H1 (cell line): ENCODE results near the gene ARHGDIB. TPM values are rescaled to one million over a fixed set of nuclear protein-coding genes. Genes with fewer than 3 reads are reported as not detected.

Experiments used
- CTCF ChIA-PET: fragments of 300-600 bp; sonication (Branson Sonifier 250); formaldehyde crosslinking; loops from one replicate; lab custom pipeline; 2021; ENCODE audit not compliant: partially characterized antibody; lab: Charles Lee
- POLR2A ChIA-PET: fragments of 300-600 bp; sonication (Branson Sonifier 250); formaldehyde crosslinking; loops from one replicate; lab custom pipeline; 2021; ENCODE audit warnings: inconsistent platforms; ENCODE audit not compliant: partially characterized antibody; lab: Charles Lee
- DNase-seq, 2 experiments: peaks; one replicate each; pipeline versions ENCODE4 v3.0.0 to v3.0.0-alpha.2; 2010 to 2022; ENCODE audit warnings: low spot score in 2 of 2, low read depth in 1 of 2, mixed read lengths in 1 of 2
- FAIRE-seq: peaks from 2 replicates; lab custom pipeline; 2011; peaks lifted over from hg19 to GRCh38; lab: Jason Lieb, UNC
- H2AFZ ChIP-seq: 2 replicates; pipeline ENCODE4 v1.8.1; 2012; ENCODE audit warnings: low read length, inconsistent platforms
- H2AK5ac ChIP-seq: 2 replicates; pipeline ENCODE4 v1.6.1; 2013; ENCODE audit warnings: low read depth, low read length
- H2BK120ac ChIP-seq: replicated peaks from 2 replicates; pipeline ENCODE3; 2013; ENCODE audit warnings: low read depth, low read length, inconsistent platforms
- H2BK12ac ChIP-seq: 2 replicates; pipeline ENCODE4 v1.6.1; 2013; ENCODE audit warnings: low read depth, low read length
- H2BK15ac ChIP-seq: 2 replicates; pipeline ENCODE4 v1.6.1; 2013; ENCODE audit warnings: low read length
- H2BK20ac ChIP-seq: 2 replicates; pipeline ENCODE4 v1.6.1; 2013; ENCODE audit warnings: low read length
- H2BK5ac ChIP-seq: 2 replicates; pipeline ENCODE4 v1.6.1; 2013; ENCODE audit warnings: low read depth, low read length
- H3K14ac ChIP-seq: 2 replicates; pipeline ENCODE4 v1.6.1; 2013; ENCODE audit warnings: inconsistent platforms; ENCODE audit not compliant: insufficient read length
- H3K18ac ChIP-seq: 2 replicates; pipeline ENCODE4 v1.6.1; 2013; ENCODE audit warnings: low read length; ENCODE audit errors: extremely low read depth
- H3K23ac ChIP-seq: 2 replicates; pipeline ENCODE4 v1.6.1; 2013; ENCODE audit warnings: inconsistent platforms; ENCODE audit not compliant: insufficient read length
- H3K23me2 ChIP-seq: 2 replicates; pipeline ENCODE4 v1.6.1; 2013; ENCODE audit warnings: low read depth, low read length
- H3K27ac ChIP-seq: 2 replicates; pipeline ENCODE4 v1.6.1; 2011; ENCODE audit warnings: low read depth, low read length, inconsistent platforms
- H3K27me3 ChIP-seq, 4 experiments: replicated peaks in 1 of 4; 1 replicate in 1 of 4; 2 replicates in 3 of 4; pipeline versions ENCODE4 v1.6.1 to v1.8.1; 2011 to 2013; ENCODE audit warnings: low read length in 3 of 4, mild to moderate bottlenecking in 3 of 4, inconsistent platforms in 2 of 4, mixed read lengths in 2 of 4, moderate library complexity in 1 of 4; ENCODE audit not compliant: control insufficient read depth in 3 of 4, insufficient read depth in 3 of 4; ENCODE audit errors: extremely low read depth in 1 of 4
- H3K36me3 ChIP-seq, 4 experiments: 2 replicates each; pipeline versions ENCODE4 v1.6.1 to v1.8.1; 2011 to 2013; ENCODE audit warnings: mild to moderate bottlenecking in 4 of 4, low read length in 3 of 4, moderate library complexity in 2 of 4, control low read depth in 1 of 4, inconsistent platforms in 1 of 4; ENCODE audit not compliant: insufficient read depth in 4 of 4, control insufficient read depth in 2 of 4
- H3K4ac ChIP-seq: replicated peaks from 2 replicates; pipeline ENCODE3; 2013; ENCODE audit warnings: low read length, low read depth, mixed read lengths, inconsistent platforms; ENCODE audit not compliant: insufficient read length
- H3K4me1 ChIP-seq, 4 experiments: replicated peaks in 1 of 4; 1 replicate in 1 of 4; 2 replicates in 3 of 4; pipeline versions ENCODE4 v1.6.1 to v1.8.1; 2011 to 2013; ENCODE audit warnings: low read length in 3 of 4, inconsistent platforms in 2 of 4, mixed read lengths in 1 of 4; ENCODE audit not compliant: insufficient read depth in 4 of 4, control insufficient read depth in 3 of 4
- H3K4me2 ChIP-seq, 2 experiments: 2 replicates each; pipeline versions ENCODE4 v1.6.1 to v1.8.1; 2011 to 2013; ENCODE audit warnings: low read depth in 2 of 2, low read length in 2 of 2, control low read depth in 1 of 2, inconsistent platforms in 1 of 2, mild to moderate bottlenecking in 1 of 2; ENCODE audit not compliant: insufficient read depth in 1 of 2
- H3K4me3 ChIP-seq, 4 experiments: fragments of 200-600, 300-600 bp in 1 of 4; sonication (generic), shearing (Covaris generic), sonication (Bioruptor Twin) in 1 of 4; 2 replicates each; pipeline versions ENCODE4 v1.5.1 to v1.8.1; 2011 to 2016; ENCODE audit warnings: low read length in 4 of 4, low read depth in 3 of 4, control low read depth in 2 of 4, inconsistent platforms in 2 of 4, mild to moderate bottlenecking in 2 of 4, mixed read lengths in 1 of 4, moderate library complexity in 1 of 4; ENCODE audit not compliant: insufficient read depth in 2 of 4; ENCODE audit errors: extremely low read depth in 1 of 4
- H3K56ac ChIP-seq: replicated peaks from 2 replicates; pipeline ENCODE3; 2013; ENCODE audit warnings: low read depth, mild to moderate bottlenecking, mixed read lengths, low read length, inconsistent platforms; ENCODE audit not compliant: insufficient read length
- H3K79me1 ChIP-seq: 2 replicates; pipeline ENCODE4 v1.6.1; 2013; ENCODE audit warnings: low read depth, low read length, control low read depth
- H3K79me2 ChIP-seq, 2 experiments: 2 replicates each; pipeline versions ENCODE4 v1.6.1 to v1.8.1; 2012 to 2013; ENCODE audit warnings: low read length in 2 of 2, mild to moderate bottlenecking in 2 of 2, inconsistent platforms in 1 of 2; ENCODE audit not compliant: insufficient read depth in 2 of 2, control insufficient read depth in 1 of 2
- H3K9ac ChIP-seq, 4 experiments: replicated peaks in 1 of 4; 1 replicate in 1 of 4; 2 replicates in 3 of 4; pipeline versions ENCODE4 v1.6.1 to v1.8.1; 2011 to 2013; ENCODE audit warnings: low read depth in 3 of 4, low read length in 3 of 4, control low read depth in 2 of 4, mild to moderate bottlenecking in 2 of 4, moderate library complexity in 2 of 4, inconsistent platforms in 1 of 4; ENCODE audit errors: extremely low read depth in 1 of 4
- H3K9me3 ChIP-seq, 2 experiments: 2 replicates each; pipeline versions ENCODE4 v1.6.1 to v1.8.1; 2012 to 2013; ENCODE audit warnings: mild to moderate bottlenecking in 2 of 2, moderate library complexity in 2 of 2, control low read depth in 1 of 2, inconsistent platforms in 1 of 2, low read depth in 1 of 2, low read length in 1 of 2, mixed read lengths in 1 of 2; ENCODE audit not compliant: insufficient read depth in 2 of 2
- H4K20me1 ChIP-seq, 2 experiments: replicated peaks in 1 of 2; 2 replicates each; pipeline versions ENCODE3 to v1.8.1; 2011 to 2013; ENCODE audit warnings: inconsistent platforms in 2 of 2, low read length in 2 of 2, mild to moderate bottlenecking in 1 of 2; ENCODE audit not compliant: insufficient read depth in 2 of 2, control insufficient read depth in 1 of 2
- H4K5ac ChIP-seq: 2 replicates; pipeline ENCODE4 v1.6.1; 2013; ENCODE audit warnings: low read length, low read depth, mixed read lengths, inconsistent platforms; ENCODE audit not compliant: insufficient read length
- H4K8ac ChIP-seq: 2 replicates; pipeline ENCODE4 v1.8.0; 2013; ENCODE audit warnings: mild to moderate bottlenecking, moderate library complexity, low read length, inconsistent platforms; ENCODE audit not compliant: insufficient read depth; ENCODE audit errors: extremely low read depth
- H4K91ac ChIP-seq: replicated peaks from 2 replicates; pipeline ENCODE3; 2013; ENCODE audit warnings: low read length, mixed read lengths, inconsistent platforms; ENCODE audit not compliant: insufficient read length
- ASH2L ChIP-seq: fragments of 200-600, 300-600 bp; sonication (generic); IDR thresholded peaks from one replicate; pipeline ENCODE4 v1.7.1; 2017; ENCODE audit warnings: low read length
- ATF2 ChIP-seq: IDR thresholded peaks from 2 replicates; pipeline ENCODE4 v1.6.1; 2012; ENCODE audit warnings: low read length, inconsistent platforms
- CREB1 ChIP-seq: IDR thresholded peaks from 2 replicates; pipeline ENCODE4 v1.6.1; 2012; ENCODE audit warnings: inconsistent platforms
- CTBP2 ChIP-seq: IDR thresholded peaks from 2 replicates; pipeline ENCODE4 v1.7.0; 2011; ENCODE audit warnings: borderline replicate concordance, mild to moderate bottlenecking, moderate library complexity, mixed read lengths, low read length; ENCODE audit not compliant: insufficient read depth, insufficient read length
- FOSL1 ChIP-seq: IDR thresholded peaks from 2 replicates; pipeline ENCODE4 v1.6.1; 2011; ENCODE audit warnings: mild to moderate bottlenecking, low read depth, low read length, moderate library complexity; ENCODE audit not compliant: insufficient read depth
- GABPA ChIP-seq: IDR thresholded peaks from 2 replicates; pipeline ENCODE4 v1.6.1; 2011; ENCODE audit warnings: mild to moderate bottlenecking, low read length, moderate library complexity, borderline replicate concordance; ENCODE audit not compliant: insufficient read depth
- PHF8 ChIP-seq: fragments of 200-600 bp; sonication (generic); conservative IDR thresholded peaks from 2 replicates; pipeline ENCODE4 v1.7.1; 2012; ENCODE audit warnings: low read depth, mild to moderate bottlenecking, inconsistent platforms, low read length, moderate library complexity
- RBBP5 ChIP-seq: IDR thresholded peaks from 2 replicates; pipeline ENCODE4 v1.7.1; 2012; ENCODE audit warnings: low read depth, mild to moderate bottlenecking, inconsistent platforms, low read length, moderate library complexity, borderline replicate concordance
- RFX5 ChIP-seq: IDR thresholded peaks from 2 replicates; pipeline ENCODE4 v1.6.1; 2011; ENCODE audit warnings: low read depth, low read length, improper control_type of control experiment, borderline replicate concordance
- RNF2 ChIP-seq: fragments of 200-900, 300-1000 bp; sonication (generic); IDR thresholded peaks from 2 replicates; pipeline ENCODE4 v1.7.1; 2016; ENCODE audit warnings: borderline replicate concordance, low read depth, mild to moderate bottlenecking, antibody characterized with exemption, low read length; ENCODE audit not compliant: poor library complexity, severe bottlenecking; ENCODE audit errors: missing control alignments
- RXRA ChIP-seq: IDR thresholded peaks from 2 replicates; pipeline ENCODE4 v1.6.1; 2011; ENCODE audit warnings: low read depth, mild to moderate bottlenecking, low read length, moderate library complexity; ENCODE audit not compliant: insufficient read depth
- TAF1 ChIP-seq: IDR thresholded peaks from 2 replicates; pipeline ENCODE4 v1.6.1; 2011; ENCODE audit warnings: mild to moderate bottlenecking, low read depth, low read length
- WGBS, 2 experiments: shearing (Covaris generic) in 1 of 2; methylation state at CpG; one replicate each; pipeline versions ENCODE4 v1.1.6 to v1.1.7; 2013 to 2015; ENCODE audit warnings: low lambda C conversion rate in 2 of 2, mixed read lengths in 2 of 2, inconsistent platforms in 1 of 2, low coverage in 1 of 2, missing lambda C conversion rate in 1 of 2; ENCODE audit not compliant: insufficient replicate concordance in 2 of 2, insufficient coverage in 1 of 2, insufficient read length in 1 of 2; ENCODE audit errors: extremely low coverage in 1 of 2, missing lambda C conversion rate in 1 of 2; 5-methylcytosine and 5-hydroxymethylcytosine counted together
- polyA plus RNA-seq, 7 experiments: library from polyadenylated mRNA; depleted of rRNA in 3 of 7; stranded (reverse) in 5 of 7; unstranded in 2 of 7; fragments of >200 nt in 5 of 7; fragments of 200-250 nt in 2 of 7; gene quantifications; 1 replicate in 5 of 7; 2 replicates in 1 of 7; 4 replicates in 1 of 7; pipeline versions ENCODE4 v1.2.1 to v1.2.3, GENCODE V29; 2011 to 2013; ENCODE audit warnings: missing spikeins in 2 of 7, mixed read lengths in 2 of 7
- total RNA-seq: library from RNA; stranded (reverse); fragmentation: NEBNext Ultra II Directional; extraction: Animal tissue kit (Norgen Biotek cat#: 25700); gene quantifications from 2 replicates; pipeline ENCODE4 v1.2.1, GENCODE V29; 2021

The ARHGDIB gene
- total and polyA plus RNA-seq, 2 of the 8 experiments (the other 6 are each of a cell fraction or from before 2014, with no cell fraction given): 0.82 to 1.3 TPM

- H3K4ac ChIP-seq: no peak overlapping the region
- DNase-seq (no peak), FAIRE-seq (no peak)
- no peak overlapping the region for H2AFZ ChIP-seq
- H3K56ac ChIP-seq: no peak overlapping the region
- H3K18ac ChIP-seq: no peak overlapping the region
- H3K23me2 ChIP-seq: no peaks in the 10 kb centered on the region
- H2BK120ac ChIP-seq: no peak overlapping the region
- CTCF ChIA-PET: interaction anchor here (1.5 to 12.5 kb wide), 2 partner anchors 142 to 177 kb away, joined by 4 to 116 read pairs; partner anchors contain the start of gene ART4
- TF ChIP-seq ATF2 (no peak), CREB1 (no peak), RNF2 (no peak), RBBP5 (no peak), RFX5 (no peak), PHF8 (no peak), ASH2L (no peak), FOSL1 (no peak), RXRA (no peak), GABPA (no peak), CTBP2 (no peak), TAF1 (no peak)
- H4K8ac ChIP-seq: no peak overlapping the region
- H2BK5ac ChIP-seq: no peak overlapping the region
- no peaks in the 10 kb centered on the region for H4K20me1 ChIP-seq
- no peak overlapping the region for H2BK12ac ChIP-seq
- no peaks in the 10 kb centered on the region for H3K79me2 ChIP-seq
- H3K27ac ChIP-seq: no peak overlapping the region
- no peak overlapping the region for H3K14ac ChIP-seq
- no peak overlapping the region for H3K9ac ChIP-seq
- H4K5ac ChIP-seq: no peak overlapping the region
- no peak overlapping the region for H3K4me3 ChIP-seq
- H3K23ac ChIP-seq: no peak overlapping the region
- no peaks in the 10 kb centered on the region for H3K4me1 ChIP-seq
- no peak overlapping the region for H2AK5ac ChIP-seq
- no peak overlapping the region for H3K4me2 ChIP-seq
- H3K36me3 ChIP-seq: no peaks in the 10 kb centered on the region
- no peak overlapping the region for H2BK20ac ChIP-seq
- no peaks in the 10 kb centered on the region for H3K79me1 ChIP-seq
- no peak overlapping the region for H2BK15ac ChIP-seq
- WGBS, 2 experiments: 89% methylated on average over 3 of the region's 3 CpGs; no CpG with 5 or more reads in 1 of the 2 experiments
- POLR2A ChIA-PET: no interaction called here
- no peaks in the 10 kb centered on the region for H3K27me3 ChIP-seq
- H4K91ac ChIP-seq: no peak overlapping the region
- H3K9me3 ChIP-seq: no peaks in the 10 kb centered on the region
Measured at GRCh38 chr12:14988035-14988434, 26.6 kb upstream of the ARHGDIB start.
